Endothelial cell of umbilical vein (primary cell): ENCODE results near the gene TGIF1. TPM values are rescaled to one million over a fixed set of nuclear protein-coding genes. Genes with fewer than 3 reads are reported as not detected.

Experiments
- BruUV-seq: library from RNA; stranded (reverse); fragments of 400-500 nt; replicated peaks from 2 replicates; lab custom pipeline; 2021; lab: Mats Ljungman, UMichigan
- CTCF ChIA-PET: fragments of 300-600, 350-600 bp; sonication (Branson Sonifier 250); formaldehyde crosslinking; loops from one replicate; lab custom pipeline; 2021; ENCODE audit warnings: antibody characterized with exemption, inconsistent platforms; lab: Charles Lee
- POLR2A ChIA-PET: fragments of 300-600, 350-600 bp; sonication (Branson Sonifier 250); formaldehyde crosslinking; loops from one replicate; lab custom pipeline; 2021; ENCODE audit warnings: antibody characterized with exemption, inconsistent platforms; lab: Charles Lee
- DNase-seq: peaks from one replicate; pipeline ENCODE4 v3.0.0-alpha.2; 2011; ENCODE audit warnings: low read depth, low spot score
- FAIRE-seq: peaks from 2 replicates; lab custom pipeline; 2011; peaks lifted over from hg19 to GRCh38; lab: Jason Lieb, UNC
- H2AFZ ChIP-seq: 2 replicates; pipeline ENCODE4 v1.6.0; 2012; ENCODE audit warnings: low read depth, low read length, control low read depth, inconsistent platforms
- H3K27ac ChIP-seq: 2 replicates; pipeline ENCODE4 v1.5.1; 2011; ENCODE audit warnings: low read depth, mild to moderate bottlenecking, control low read depth, low read length, moderate library complexity; ENCODE audit not compliant: insufficient read depth
- H3K27me3 ChIP-seq, 2 experiments: 2 replicates each; pipeline versions ENCODE4 v1.6.0 to v1.6.1; 2011; ENCODE audit warnings: low read length in 2 of 2, mixed read lengths in 1 of 2; ENCODE audit not compliant: control insufficient read depth in 2 of 2, insufficient read depth in 2 of 2
- H3K36me3 ChIP-seq, 2 experiments: 2 replicates in 1 of 2; 3 replicates in 1 of 2; pipeline ENCODE4 v1.5.1; 2011; ENCODE audit warnings: low read length in 2 of 2, mild to moderate bottlenecking in 1 of 2, moderate library complexity in 1 of 2; ENCODE audit not compliant: control insufficient read depth in 2 of 2, insufficient read depth in 2 of 2; ENCODE audit errors: extremely low read depth in 1 of 2
- H3K4me1 ChIP-seq: 3 replicates; pipeline ENCODE4 v1.5.1; 2011; ENCODE audit warnings: mild to moderate bottlenecking, low read length; ENCODE audit not compliant: control insufficient read depth, insufficient read depth; ENCODE audit errors: extremely low read depth
- H3K4me2 ChIP-seq: 2 replicates; pipeline ENCODE4 v1.6.1; 2011; ENCODE audit warnings: low read length, control low read depth, mixed read lengths; ENCODE audit not compliant: insufficient read depth
- H3K4me3 ChIP-seq, 3 experiments: fragments of 200-600 bp in 1 of 3; sonication (generic), shearing (Covaris generic) in 1 of 3; replicated peaks in 1 of 3; 2 replicates each; pipeline ENCODE4 v1.5.1; 2011 to 2016; ENCODE audit warnings: control low read depth in 3 of 3, low read length in 3 of 3, mild to moderate bottlenecking in 2 of 3, inconsistent platforms in 1 of 3, low read depth in 1 of 3, moderate library complexity in 1 of 3; ENCODE audit not compliant: insufficient read depth in 1 of 3
- H3K79me2 ChIP-seq: 2 replicates; pipeline ENCODE4 v1.6.0; 2012; ENCODE audit warnings: low read length, inconsistent platforms; ENCODE audit not compliant: control insufficient read depth, insufficient read depth
- H3K9ac ChIP-seq: replicated peaks from 2 replicates; pipeline ENCODE3; 2011; ENCODE audit warnings: low read length, control low read depth; ENCODE audit not compliant: insufficient read depth; ENCODE audit errors: extremely low read depth
- H3K9me1 ChIP-seq: replicated peaks from 3 replicates; pipeline ENCODE4 v1.6.0; 2011; ENCODE audit warnings: mild to moderate bottlenecking, low read length; ENCODE audit not compliant: control insufficient read depth, insufficient read depth; ENCODE audit errors: extremely low read depth
- H3K9me3 ChIP-seq: replicated peaks from 2 replicates; pipeline ENCODE4 v1.5.1; 2012; ENCODE audit warnings: low read length, inconsistent platforms; ENCODE audit not compliant: control insufficient read depth, insufficient read depth
- H4K20me1 ChIP-seq: replicated peaks from 2 replicates; pipeline ENCODE3; 2011; ENCODE audit warnings: mild to moderate bottlenecking, low read length; ENCODE audit not compliant: control insufficient read depth, insufficient read depth; ENCODE audit errors: extremely low read depth
- CTCF ChIP-seq, 2 donors: IDR thresholded peaks; 1 replicate in 1 of 2; 2 replicates in 1 of 2; pipeline ENCODE4 v1.5.1; 2011; ENCODE audit warnings: low read length in 2 of 2, mild to moderate bottlenecking in 2 of 2, moderate library complexity in 2 of 2, control low read depth in 1 of 2, inconsistent platforms in 1 of 2, low read depth in 1 of 2; ENCODE audit not compliant: insufficient read depth in 1 of 2; ENCODE audit errors: extremely low read depth in 1 of 2
- EZH2 ChIP-seq: IDR thresholded peaks from 2 replicates; pipeline ENCODE4 v1.6.1; 2012; ENCODE audit warnings: borderline replicate concordance, low read depth, mild to moderate bottlenecking, moderate library complexity, low read length, inconsistent platforms; ENCODE audit not compliant: severe bottlenecking
- FOS ChIP-seq: IDR thresholded peaks from 2 replicates; pipeline ENCODE4 v1.6.1; 2011; ENCODE audit warnings: mild to moderate bottlenecking, low read length, moderate library complexity, borderline replicate concordance; ENCODE audit not compliant: insufficient read depth
- GATA2 ChIP-seq: IDR thresholded peaks from 2 replicates; pipeline ENCODE4 v1.7.0; 2011; ENCODE audit warnings: low read depth, mild to moderate bottlenecking, moderate library complexity, mixed read lengths, low read length; ENCODE audit not compliant: insufficient read length, insufficient read depth
- JUN ChIP-seq: IDR thresholded peaks from 2 replicates; pipeline ENCODE4 v1.6.1; 2011; ENCODE audit warnings: borderline replicate concordance, low read depth; ENCODE audit not compliant: insufficient read length, insufficient read depth
- MAX ChIP-seq: IDR thresholded peaks from 2 replicates; pipeline ENCODE4 v1.6.1; 2011; ENCODE audit not compliant: insufficient read depth, insufficient read length
- MYC ChIP-seq: IDR thresholded peaks from one replicate; pipeline ENCODE4 v1.6.1; 2011; ENCODE audit warnings: mild to moderate bottlenecking, low read depth, low read length
- POLR2A ChIP-seq: IDR thresholded peaks from 2 replicates; pipeline ENCODE4 v1.6.1; 2012; ENCODE audit warnings: low read depth, mild to moderate bottlenecking, control low read depth, low read length
- POLR2AphosphoS5 ChIP-seq: IDR thresholded peaks from 2 replicates; pipeline ENCODE4 v1.6.1; 2012; ENCODE audit warnings: low read depth, mild to moderate bottlenecking, control low read depth, low read length, moderate library complexity; ENCODE audit not compliant: insufficient read depth
- dilution Hi-C: fragments of 300-500 bp; cut with MboI; formaldehyde crosslinking; loops from one replicate; pipeline ENCODE4 v1.15.0; 2019; ENCODE audit warnings: low sequenced_read_pairs; ENCODE audit not compliant: extremely low pct_ligation_motif_present
- intact Hi-C: fragments of 100-400 bp; cut with micrococcal nuclease; formaldehyde crosslinking; loops from one replicate; pipeline ENCODE4 v1.10.0; 2022
- polyA plus RNA-seq, 4 experiments: library from polyadenylated mRNA; depleted of rRNA in 3 of 4; stranded (reverse) in 3 of 4; unstranded in 1 of 4; fragments of >200 nt; gene quantifications; 2 replicates each; pipeline versions ENCODE4 v1.2.1 to v1.2.3, GENCODE V29; 2011 to 2012; ENCODE audit warnings: missing spikeins in 1 of 4
- total RNA-seq: library from RNA; stranded (reverse); gene quantifications from 2 replicates; pipeline ENCODE4 v1.2.3, GENCODE V29; 2021

The TGIF1 gene
- total and polyA plus RNA-seq, 2 donors (not counting 3 experiments of a cell fraction or from before 2014, with no cell fraction given): 75.6 to 96.6 TPM

GRCh38 chr18:3405713-3406112 lies 44.3 kb upstream of the TGIF1 start:
- Histone ChIP-seq H3K4me3 (no peak overlapping the region), H3K27me3 (peaks cover 0 to 3% of the 10 kb centered on the region in 2 experiments), H3K79me2 (no peaks in the 10 kb centered on the region), H3K27ac (no peak overlapping the region), H3K36me3 (no peaks in the 10 kb centered on the region), H2AFZ (no peak overlapping the region), H4K20me1 (no peaks in the 10 kb centered on the region), H3K9ac (no peak overlapping the region), H3K4me2 (no peak overlapping the region), H3K4me1 (no peaks in the 10 kb centered on the region), H3K9me1 (no peaks in the 10 kb centered on the region), H3K9me3 (no peaks in the 10 kb centered on the region)
- no peak for TF ChIP-seq EZH2
- TF ChIP-seq MAX: no peak
- TF ChIP-seq GATA2: no peak
- TF ChIP-seq MYC: no peak
- TF ChIP-seq FOS: no peak
- TF ChIP-seq CTCF (IDR thresholded peaks at IDR 0.05; ENCODE audit: extremely low read depth in 1 of 2, insufficient read depth in 1 of 2, low read depth in 1 of 2, low read length in 2 of 2): no peak
- no peak for TF ChIP-seq JUN
- TF ChIP-seq POLR2A: no peak
- no peak for TF ChIP-seq POLR2AphosphoS5
- CTCF ChIA-PET: interaction anchor here (0.9 kb wide), 1 partner anchor 30 kb away, joined by 6 read pairs; no protein-coding TSS in a partner anchor
- intact Hi-C loops (no loop called here), dilution Hi-C loops (no loop called here)
- POLR2A ChIA-PET: no interaction called here
- BruUV-seq: no TSS peak
- FAIRE-seq: no peak
- DNase-seq: no peak
